ENCODE measurements around the gene VSX1. TPM values are rescaled to one million over a fixed set of nuclear protein-coding genes. Genes with fewer than 3 reads are reported as not detected.

VSX1 gene
- total RNA-seq, 1 experiment from 2014 or later, result not detected

DNA sequence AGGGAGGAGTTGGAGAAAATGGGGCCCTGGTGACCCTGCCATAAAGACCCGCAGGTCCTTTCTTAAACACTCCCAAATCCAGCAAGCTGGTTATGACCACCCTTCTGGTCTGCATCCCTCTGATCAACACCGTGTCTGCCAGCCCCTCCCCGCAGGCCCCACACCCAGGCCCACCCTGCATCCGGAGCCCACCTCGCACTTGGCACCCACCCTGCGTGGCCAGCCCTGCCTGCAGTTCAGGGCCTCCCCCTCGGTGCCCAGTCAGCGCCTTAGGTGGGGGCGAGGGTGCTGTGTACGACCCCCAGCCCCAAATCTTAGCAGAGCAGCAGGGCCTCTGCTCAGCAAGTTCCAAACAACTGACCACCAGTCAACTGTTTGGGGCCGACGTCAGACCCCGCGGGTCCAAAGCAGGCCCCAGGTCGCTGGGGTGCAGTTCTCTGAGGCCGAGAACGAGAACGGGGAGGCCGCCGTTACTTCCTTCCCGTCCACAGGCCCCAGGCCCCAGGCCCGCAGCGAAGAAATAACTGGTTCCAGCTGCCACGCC, 25.2 kb downstream of the VSX1 start:
- in situ Hi-C loops (cut with HindIII; ENCODE audit: low sequenced_read_pairs), result no loop called here
- no peak for DNase-seq (ENCODE audit: low spot score)

DNA sequence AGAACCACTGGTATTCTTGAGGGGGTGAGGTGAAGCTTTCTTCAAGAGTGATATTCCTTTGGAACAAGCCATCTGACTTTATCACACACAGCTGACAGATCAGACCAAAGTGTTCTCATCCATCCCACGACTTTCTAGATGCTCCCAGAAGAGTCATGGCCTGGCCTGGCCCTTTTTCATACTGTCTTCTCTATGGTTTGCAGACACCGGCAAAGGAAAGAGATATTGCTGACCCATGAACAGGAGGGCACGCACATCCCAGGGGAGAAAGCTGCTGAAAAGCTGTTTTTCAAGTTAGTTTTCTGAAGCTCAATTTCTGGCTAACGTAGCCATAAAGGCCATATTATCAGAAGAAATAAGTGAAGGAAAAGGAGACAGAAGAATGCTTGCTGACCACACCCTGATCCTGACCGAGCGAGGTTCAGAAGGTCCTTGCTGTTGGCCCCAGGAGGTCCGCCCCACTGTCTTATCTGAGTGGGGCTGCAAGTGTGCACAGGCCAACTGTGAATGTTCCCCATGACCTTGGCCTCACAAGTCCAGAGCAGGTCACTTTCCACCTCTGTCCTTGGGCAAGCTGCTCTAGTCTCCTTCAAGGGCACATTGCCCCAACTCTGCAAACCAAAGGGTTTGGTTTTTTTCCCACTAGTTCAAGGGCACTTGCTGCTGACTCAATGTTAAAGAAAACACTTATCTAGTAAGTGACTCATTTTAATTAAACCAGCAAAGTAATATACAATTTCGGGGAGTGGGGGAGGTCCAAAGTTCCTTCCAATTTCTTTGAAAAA, 26.0 kb downstream of the VSX1 start:
- in situ Hi-C loops (cut with HindIII; ENCODE audit: low sequenced_read_pairs), result no loop called here
- DNase-seq (ENCODE audit: low spot score), result no peak

DNA sequence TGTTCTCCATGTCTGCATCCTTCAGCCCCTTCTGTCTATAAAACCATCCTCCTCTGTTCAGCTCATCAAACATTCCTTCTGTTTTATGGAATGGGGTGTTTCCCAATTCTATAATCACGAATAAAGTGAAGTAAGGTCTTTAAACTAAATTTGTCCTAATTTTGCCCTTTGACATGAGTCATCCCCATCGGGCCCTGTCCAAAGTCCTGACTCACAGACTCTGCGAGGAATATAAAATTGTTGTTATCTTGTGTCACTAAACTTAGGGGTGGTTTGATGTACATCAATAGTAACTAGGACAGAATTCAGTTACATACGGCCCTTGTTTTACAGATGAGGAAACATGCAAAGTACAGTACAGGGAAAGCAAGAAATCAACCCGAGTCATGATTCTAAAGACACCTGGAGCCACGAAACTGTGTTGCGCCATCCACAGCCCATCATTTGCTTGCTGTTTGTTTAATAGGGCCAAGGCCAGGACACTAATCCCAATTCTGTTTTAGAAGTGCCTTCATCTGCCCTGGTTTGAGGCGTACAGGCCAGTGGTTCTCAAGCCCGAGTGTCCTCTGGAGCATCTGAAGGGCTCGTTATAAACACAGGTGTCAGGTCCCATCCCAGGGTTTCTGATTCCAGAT, 26.8 kb downstream of the VSX1 start:
- in situ Hi-C loops (cut with HindIII; ENCODE audit: low sequenced_read_pairs), result no loop called here
- no peak for DNase-seq (ENCODE audit: low spot score)

DNA sequence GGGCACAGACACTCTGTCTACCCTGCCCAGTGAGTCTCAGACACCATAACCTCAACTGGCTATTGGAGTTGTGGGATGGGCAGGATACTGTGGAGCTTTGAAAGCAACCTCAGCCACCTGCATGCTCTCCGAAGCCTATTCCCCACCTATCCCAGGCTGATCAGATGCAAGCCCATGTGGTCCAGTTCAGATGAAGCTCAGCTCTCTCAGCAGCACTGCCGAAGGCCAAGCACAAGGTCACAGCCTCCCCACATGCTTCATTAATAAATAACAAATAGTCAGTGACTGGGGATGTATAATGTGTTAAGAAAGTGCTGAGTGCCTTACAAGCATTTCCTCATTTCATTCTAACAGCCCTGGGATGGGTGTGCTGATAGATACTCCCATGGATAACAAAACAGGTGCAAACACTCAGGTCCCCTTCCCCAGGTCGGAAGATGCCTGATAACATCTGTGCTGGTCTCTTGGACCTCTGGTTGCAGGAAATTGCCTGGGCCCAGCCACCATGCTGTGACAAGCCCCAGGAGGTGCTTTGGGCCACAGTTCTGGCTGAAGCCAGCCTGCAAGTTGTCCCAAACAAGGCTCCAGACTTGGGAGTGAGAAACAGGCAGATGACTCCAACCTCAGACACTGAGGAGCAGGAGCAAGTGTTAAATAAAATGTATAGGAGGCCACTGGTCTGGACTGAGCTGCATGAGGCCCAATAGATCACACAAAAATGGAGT, 27.7 kb downstream of the VSX1 start:
- in situ Hi-C loops (cut with HindIII; ENCODE audit: low sequenced_read_pairs), result no loop called here
- DNase-seq (ENCODE audit: low spot score), result no peak

DNA sequence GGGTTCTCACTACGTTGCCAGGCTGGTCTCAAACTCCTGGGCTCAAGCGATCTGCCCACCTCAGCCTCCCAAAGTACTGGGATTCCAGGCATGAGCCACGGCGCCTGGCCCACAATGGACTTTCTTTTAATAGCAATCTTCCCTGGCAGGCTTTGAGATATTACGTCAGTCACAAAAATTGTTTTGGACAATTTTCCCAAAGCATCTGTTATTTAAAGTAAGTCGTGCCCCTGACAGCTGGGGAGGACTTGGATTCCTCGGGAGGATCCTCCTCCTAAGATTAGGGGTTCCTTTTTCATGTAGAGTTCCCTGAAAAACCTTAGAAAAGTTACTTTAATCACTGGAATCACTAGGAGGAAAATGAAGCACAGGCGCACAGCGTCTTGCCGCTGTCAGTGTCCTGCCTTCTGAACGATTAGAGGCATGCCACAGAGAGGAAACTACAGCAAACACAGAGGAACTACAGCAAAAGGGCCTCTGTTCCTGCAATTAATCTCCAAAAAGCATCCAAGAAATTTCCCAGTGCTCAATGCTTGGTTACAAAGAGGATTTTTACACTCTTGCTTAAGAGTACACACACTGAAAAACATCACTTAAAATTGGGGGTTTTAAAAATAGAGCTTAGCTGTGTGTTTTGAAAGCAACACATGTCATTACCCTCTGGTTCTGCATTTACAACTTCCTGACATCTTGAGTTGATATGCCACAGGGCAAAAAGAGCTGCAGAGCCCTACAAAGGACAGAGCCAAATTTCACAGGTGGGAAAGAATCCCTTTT, 28.5 kb downstream of the VSX1 start:
- in situ Hi-C loops (cut with HindIII; ENCODE audit: low sequenced_read_pairs), result no loop called here
- DNase-seq (ENCODE audit: low spot score), result peak; percentile 88

DNA sequence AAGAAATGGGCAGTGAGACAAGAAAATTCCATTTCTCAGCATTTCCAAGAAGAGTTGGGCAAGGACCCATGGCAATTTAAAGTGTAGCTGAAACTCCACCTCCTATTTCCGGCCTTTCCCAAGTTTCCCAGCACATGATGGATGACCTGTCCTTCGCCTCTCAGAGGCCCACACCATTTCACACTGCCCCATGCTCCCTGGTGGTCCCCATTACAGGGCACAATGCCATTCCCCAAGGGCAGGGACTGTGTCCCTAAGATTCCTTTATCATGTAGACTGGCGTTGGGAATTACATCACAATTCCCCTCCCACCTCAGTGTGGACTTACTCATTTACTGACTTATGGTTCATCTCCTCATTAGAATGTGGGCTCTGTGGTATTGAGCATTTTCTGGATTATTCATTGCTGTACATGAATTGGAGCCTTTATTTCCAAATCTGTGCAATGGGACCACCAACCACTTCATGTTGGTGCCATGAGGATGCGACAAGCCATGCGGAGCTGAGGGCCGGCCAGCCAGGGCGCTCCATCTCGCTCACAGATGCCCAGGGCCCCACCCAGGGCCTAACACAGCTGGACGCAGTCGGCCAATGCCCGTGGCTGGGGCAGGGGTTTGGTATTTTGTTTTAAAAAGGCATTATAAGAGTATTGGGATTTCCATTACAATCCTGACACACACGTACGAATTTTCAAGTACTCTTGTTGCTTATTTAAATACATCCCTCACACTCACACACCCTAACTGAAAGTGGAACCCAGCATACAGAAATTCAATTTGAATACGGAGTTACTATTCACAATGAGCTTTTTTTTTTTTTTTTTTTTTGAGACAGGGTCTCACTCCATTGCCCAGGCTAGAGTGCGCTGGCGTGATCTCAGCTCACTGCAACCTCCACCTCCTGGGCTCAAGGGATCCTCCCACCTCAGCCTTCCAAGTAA, 29.4 kb downstream of the VSX1 start:
- in situ Hi-C loops (cut with HindIII; ENCODE audit: low sequenced_read_pairs), result no loop called here
- no peak for DNase-seq (ENCODE audit: low spot score)

DNA sequence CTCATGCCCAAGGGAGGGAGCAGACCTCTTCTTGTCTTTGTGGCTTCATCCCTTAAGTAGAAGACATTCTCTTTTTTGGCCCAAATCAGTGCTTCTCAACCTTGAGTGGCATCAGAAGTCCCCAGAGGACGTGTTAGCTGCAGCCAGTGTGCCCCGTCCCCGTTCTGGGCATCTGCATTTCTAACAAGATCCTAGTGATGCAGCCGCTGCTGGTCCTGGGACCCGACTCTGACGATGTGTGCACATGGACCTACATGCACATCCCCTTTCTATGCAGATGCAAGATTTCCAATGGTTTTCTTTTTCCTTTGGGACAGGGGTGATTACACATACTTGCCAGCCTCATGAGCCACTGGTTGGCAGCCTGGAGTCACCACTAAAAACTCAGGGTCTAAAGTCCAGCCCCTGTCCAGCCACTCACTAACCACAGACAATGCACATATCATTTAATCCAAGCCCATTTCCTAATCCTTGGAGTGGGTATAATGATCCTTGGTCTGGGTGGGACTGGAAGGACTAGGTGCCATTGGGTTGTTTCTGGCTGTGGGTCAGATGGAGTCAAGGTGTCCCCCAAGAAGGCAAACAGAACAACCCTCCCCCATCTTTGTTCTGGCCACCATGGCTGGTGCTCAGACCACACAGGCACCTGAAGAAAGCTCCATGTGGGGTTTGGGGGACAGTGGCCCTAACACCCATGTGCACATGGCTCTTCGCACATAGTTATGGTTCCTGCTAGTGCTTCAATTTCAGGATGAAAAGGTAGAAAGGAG, 30.4 kb downstream of the VSX1 start:
- in situ Hi-C loops (cut with HindIII; ENCODE audit: low sequenced_read_pairs), result no loop called here
- DNase-seq (ENCODE audit: low spot score), result no peak

DNA sequence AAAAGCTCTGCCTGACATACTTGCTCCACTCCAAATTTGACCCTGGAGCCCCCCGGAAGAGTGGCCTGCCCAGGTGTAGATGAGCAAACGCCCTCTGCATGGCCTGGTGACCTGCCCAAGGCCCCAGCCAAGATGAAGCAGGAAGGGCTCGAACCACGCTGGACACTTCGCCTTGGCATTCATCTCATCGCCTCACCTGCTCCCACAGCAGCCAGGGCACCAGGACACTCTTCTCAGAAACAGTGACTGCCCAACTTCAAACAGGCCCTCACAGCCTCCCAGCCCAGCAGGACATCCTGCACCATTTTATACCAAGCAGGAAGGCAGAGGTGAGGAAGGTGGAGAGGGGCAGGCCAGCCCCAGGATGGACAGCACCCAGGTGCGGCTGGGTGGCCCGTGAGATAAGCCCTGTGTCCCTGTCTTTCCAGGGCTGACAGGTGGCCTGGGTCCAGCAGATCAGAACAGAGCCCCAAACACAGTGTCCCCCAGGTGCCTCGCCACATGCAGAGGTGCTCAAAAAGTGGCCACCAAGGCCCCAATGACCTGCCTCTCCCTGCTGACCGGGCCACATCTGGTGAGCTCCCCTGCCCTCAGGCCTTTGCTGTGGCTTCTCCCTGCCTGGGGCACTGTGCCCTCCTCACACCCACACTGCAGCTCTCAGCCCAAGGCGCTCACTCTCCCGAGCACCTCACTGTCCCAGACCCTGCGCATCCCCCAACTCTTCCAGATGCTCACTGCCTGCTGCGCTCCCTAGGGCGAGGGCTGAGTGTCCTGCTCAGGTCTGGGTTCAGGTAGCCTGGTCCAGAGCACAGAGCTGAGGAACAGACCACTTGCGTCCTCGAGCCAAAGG, 31.2 kb downstream of the VSX1 start:
- no peak for DNase-seq (ENCODE audit: low spot score)
- in situ Hi-C loops (cut with HindIII; ENCODE audit: low sequenced_read_pairs), result no loop called here

DNA sequence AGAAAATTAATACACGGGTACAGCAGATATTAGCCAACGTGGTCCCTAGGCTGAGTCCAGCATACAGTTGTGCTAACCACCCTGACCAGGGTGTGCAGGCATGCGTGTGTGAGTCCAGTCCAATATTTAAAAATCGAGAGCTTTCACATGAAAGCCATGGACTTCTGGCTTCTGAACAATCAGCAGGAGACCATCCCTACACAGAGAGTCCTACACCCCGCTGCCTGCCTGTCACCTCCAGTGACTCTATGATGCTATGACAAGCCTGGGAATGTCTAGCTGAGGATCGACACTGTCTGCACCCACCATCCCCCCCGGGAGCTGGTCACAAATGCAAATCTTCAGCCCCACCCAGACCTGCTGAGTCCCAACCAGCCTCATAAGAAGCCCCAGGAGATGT, 31.9 kb downstream of the VSX1 start:
- in situ Hi-C loops (cut with HindIII; ENCODE audit: low sequenced_read_pairs), result no loop called here

DNA sequence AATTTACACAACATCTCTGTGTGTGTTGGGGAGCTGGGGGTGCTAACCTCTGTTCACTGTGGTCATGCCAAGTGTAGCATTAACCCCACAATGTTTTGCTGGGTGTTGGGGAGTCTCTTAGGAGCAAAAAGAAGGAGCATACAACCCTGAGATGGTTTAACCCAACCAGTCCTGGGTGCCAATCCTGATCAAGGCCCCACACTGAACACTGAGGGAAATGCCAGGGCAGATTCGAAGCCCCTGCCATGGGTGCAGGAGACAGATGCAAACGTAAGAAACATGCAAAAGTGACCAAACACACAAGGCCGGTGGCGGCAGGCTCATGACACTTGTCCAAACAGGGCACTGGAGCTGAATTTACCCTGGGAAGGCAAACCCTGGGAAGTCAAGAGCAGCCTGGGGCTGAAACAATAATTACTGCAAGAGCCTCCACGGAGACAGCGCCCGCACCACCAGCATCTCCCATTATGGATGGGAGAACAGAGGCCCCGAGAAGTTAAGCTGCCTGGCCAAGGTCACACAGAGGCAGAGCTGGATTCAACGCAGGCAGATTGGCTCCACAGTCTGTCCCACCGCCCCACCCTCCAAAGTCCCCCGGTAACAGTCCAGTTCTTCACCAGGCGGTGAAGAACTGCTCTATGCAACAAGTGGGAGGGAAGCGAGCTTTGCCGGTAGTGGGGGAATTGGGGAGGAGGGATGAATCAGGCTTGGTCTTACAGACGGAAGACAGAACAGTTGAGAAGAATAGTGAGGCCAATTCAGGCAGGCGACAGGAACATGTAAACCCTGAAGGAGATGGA, 32.5 kb downstream of the VSX1 start:
- in situ Hi-C loops (cut with HindIII; ENCODE audit: low sequenced_read_pairs), result no loop called here
- no peak for DNase-seq (ENCODE audit: low spot score)

More for the DNA sequence above, 31.9 kb downstream of the VSX1 start:
- DNase-seq (ENCODE audit: low spot score), result no peak

DNA sequence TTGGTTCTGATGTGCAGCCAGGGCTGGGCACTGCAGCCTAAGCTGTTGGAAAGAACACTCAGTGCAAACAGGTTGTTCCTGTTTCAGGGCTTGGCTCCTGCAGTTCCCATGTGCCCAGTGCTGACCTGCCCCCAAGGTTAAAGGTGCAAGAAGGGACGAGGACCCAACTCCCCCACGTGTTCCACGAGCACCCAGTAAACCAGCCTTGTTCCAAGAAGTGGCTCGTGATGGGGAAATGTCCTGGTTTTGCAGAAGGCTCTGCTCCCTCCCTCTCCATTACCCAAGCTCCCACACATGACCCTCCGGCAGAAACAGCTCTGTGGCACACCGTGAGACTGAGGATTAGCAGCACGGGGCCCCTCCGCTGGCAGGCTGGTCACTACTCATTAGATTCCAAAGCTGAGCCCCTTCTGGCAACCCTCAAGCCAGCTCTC, 33.4 kb downstream of the VSX1 start:
- no peak for DNase-seq (ENCODE audit: low spot score)
- in situ Hi-C loops (cut with HindIII; ENCODE audit: low sequenced_read_pairs), result no loop called here

DNA sequence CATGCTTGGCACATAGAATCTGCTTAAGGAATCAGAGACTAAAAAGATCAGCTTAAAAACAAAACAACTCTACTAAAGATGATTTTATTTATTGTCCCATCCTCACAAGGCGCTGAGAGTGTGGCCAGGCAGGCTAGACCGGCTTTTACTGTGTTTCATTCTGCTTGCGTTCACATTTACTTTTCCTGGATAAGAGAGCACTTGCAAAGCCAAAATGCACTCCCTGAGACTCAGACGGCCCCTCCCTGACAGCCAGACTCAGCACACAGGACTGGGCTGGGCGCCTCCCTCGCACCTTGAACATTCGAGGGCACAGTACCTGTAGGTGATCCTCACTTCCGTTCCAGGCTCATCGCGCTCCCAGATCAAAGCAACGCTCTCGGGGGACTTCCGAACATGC, 34.2 kb downstream of the VSX1 start:
- in situ Hi-C loops (cut with HindIII; ENCODE audit: low sequenced_read_pairs), result no loop called here
- no peak for DNase-seq (ENCODE audit: low spot score)

DNA sequence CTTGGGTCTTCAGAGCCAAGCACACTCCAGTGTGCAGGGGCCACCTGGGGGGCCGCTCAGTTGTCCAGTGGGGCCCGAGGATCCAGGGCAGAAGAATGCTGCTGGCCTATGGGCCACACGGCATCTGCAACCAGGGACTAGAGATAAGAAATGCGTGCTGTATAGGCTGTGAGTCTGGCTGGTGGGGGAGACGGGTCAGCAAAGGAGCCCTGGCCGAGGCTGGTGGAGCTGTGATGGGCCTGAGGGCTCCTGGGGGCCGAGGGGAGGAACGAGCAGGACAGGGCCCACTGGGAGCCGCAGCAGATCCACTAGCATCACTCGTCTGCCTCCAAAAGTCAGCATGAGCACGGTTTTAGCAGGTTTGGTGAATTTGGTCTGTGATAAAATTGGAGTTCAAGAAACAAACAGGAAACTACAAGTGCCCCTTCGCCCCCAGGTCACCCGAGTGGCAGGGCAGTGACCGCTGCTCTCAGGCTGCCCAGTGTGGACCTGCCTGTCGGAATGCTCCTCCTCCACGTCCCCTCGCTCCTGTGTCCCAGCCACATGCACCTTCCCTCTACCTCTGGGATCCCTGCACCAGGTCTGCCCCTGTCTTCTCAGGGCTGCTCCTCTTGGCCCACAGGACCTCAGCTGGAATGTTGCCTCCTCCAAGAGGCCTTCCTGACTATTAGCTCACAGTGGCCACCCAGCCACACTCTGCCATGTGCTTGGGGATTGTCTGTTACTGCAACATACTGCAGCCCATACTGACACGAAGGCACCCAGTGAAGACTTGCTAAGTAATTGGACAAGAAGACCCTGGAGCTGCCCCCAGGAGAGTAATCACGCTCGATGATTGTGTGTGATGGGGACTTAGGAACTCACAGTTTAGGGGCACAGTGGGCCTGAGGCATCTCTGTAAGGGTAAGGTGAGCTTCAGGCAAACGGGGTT, 34.9 kb downstream of the VSX1 start:
- in situ Hi-C loops (cut with HindIII; ENCODE audit: low sequenced_read_pairs), result no loop called here

DNA sequence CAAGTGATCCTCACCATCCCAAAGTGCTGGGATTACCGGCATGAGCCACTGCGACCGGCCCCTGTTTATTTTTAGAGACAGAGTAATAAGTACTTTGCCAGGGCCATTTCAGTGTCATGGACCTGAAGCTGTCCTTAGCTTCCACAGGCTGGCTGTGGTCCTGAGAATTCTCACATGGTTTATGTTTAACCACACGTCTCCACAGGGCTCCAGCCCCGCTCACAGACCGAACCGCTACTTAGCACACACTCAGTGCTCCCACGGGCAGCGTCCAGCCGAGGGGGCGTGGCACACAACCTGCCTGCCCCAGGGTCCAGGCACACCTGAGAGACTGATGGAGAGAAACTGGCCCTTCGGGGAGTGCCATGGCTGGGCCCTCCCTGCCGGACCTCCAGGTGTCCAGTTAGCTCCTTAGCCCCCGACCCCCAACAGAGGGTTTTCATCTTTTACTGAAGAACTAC, 35.7 kb downstream of the VSX1 start:
- DNase-seq (ENCODE audit: low spot score), result no peak
- in situ Hi-C loops (cut with HindIII; ENCODE audit: low sequenced_read_pairs), result no loop called here

More for the DNA sequence above, 34.9 kb downstream of the VSX1 start:
- DNase-seq (ENCODE audit: low spot score), result no peak

DNA sequence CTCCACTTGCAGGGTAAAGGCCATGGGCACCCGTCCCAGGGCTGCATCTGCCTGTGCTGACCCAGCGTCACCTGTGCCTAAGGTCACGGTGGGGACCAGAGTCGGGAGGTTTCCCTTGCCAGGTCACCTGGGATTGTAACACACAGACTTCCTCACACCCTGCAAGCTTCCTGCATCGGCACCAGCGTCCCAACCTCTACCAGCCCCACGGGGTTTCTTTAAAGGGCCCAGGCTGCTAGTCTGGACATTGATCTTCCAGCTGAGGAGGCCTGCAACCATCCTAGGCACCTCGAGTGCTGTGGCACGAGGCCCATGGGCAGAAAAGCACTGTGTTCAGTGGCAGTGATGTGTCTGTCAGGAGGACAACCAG, 36.6 kb downstream of the VSX1 start:
- in situ Hi-C loops (cut with HindIII; ENCODE audit: low sequenced_read_pairs), result no loop called here

More for the DNA sequence above, 36.6 kb downstream of the VSX1 start:
- no peak for DNase-seq (ENCODE audit: low spot score)
